K562 (cell line): ENCODE results near the gene UBR3. TPM values are rescaled to one million over a fixed set of nuclear protein-coding genes. Genes with fewer than 3 reads are reported as not detected.
A peak's percentile ranks its signal among the peaks of the same experiment; 100 is the strongest.

ENCODE experiments used
- ATAC-seq: fragments of 200-7000 bp; cut with Tn5 transposase; 3 replicates; pipeline ENCODE4 v1.9.1; 2020; ENCODE audit warnings: moderate library complexity
- BruUV-seq: library from RNA; stranded (reverse); fragments of 400-500 nt; replicated peaks from 2 replicates; lab custom pipeline; 2021; lab: Mats Ljungman, UMichigan
- CTCF ChIA-PET: fragments of 300-600 bp; formaldehyde crosslinking; extraction: SDS; loops from one replicate; lab custom pipeline; 2021; ENCODE audit warnings: low intra/inter-chr PET ratio; lab: Yijun Ruan, JAX
- POLR2A ChIA-PET: fragments of 300-600, 350-650 bp; sonication (Branson Sonifier 250); formaldehyde crosslinking; extraction: SDS; loops from one replicate; lab custom pipeline; 2021; ENCODE audit warnings: antibody characterized with exemption, inconsistent platforms; lab: Yijun Ruan, JAX
- DNase-seq, 4 experiments: peaks; one replicate each; pipeline versions ENCODE4 v3.0.0 to v3.0.0-alpha.2; 2011 to 2018; ENCODE audit warnings: low spot score in 3 of 4, mixed read lengths in 3 of 4; ENCODE audit errors: extremely low read depth in 1 of 4
- FAIRE-seq: peaks from 2 replicates; lab custom pipeline; 2011; peaks lifted over from hg19 to GRCh38; lab: Jason Lieb, UNC
- H2AFZ ChIP-seq: 2 replicates; pipeline ENCODE4 v1.6.0; 2011; ENCODE audit warnings: low read depth, low read length, control low read depth, inconsistent platforms
- H3K27ac ChIP-seq: fragments of 200-600 bp; 3 replicates; pipeline ENCODE4 v1.8.0; 2011; ENCODE audit warnings: low read depth, mild to moderate bottlenecking, control low read depth, inconsistent platforms, low read length, moderate library complexity, mixed read lengths; ENCODE audit errors: extremely low read depth
- H3K27me3 ChIP-seq, 2 experiments: fragments of 300-600 bp in 1 of 2; 2 replicates in 1 of 2; 3 replicates in 1 of 2; pipeline versions ENCODE4 v1.6.0 to v1.8.0; 2011; ENCODE audit warnings: inconsistent platforms in 2 of 2, low read length in 2 of 2, mild to moderate bottlenecking in 1 of 2, mixed read lengths in 1 of 2, moderate library complexity in 1 of 2; ENCODE audit not compliant: control insufficient read depth in 2 of 2, insufficient read depth in 2 of 2
- H3K36me3 ChIP-seq: fragments of 300-600 bp; 3 replicates; pipeline ENCODE4 v1.8.0; 2011; ENCODE audit warnings: mild to moderate bottlenecking, low read length, inconsistent platforms; ENCODE audit not compliant: control insufficient read depth, insufficient read depth
- H3K4me1 ChIP-seq, 2 experiments: fragments of 200-600 bp in 1 of 2; replicated peaks in 1 of 2; 2 replicates in 1 of 2; 3 replicates in 1 of 2; pipeline versions ENCODE4 v1.5.1 to v1.8.0; 2011; ENCODE audit warnings: inconsistent platforms in 2 of 2, low read length in 2 of 2, mild to moderate bottlenecking in 1 of 2, mixed read lengths in 1 of 2, moderate library complexity in 1 of 2; ENCODE audit not compliant: control insufficient read depth in 2 of 2, insufficient read depth in 2 of 2
- H3K4me2 ChIP-seq: 2 replicates; pipeline ENCODE4 v1.6.1; 2011; ENCODE audit warnings: low read length, control low read depth, inconsistent platforms, mixed read lengths; ENCODE audit not compliant: insufficient read depth
- H3K4me3 ChIP-seq: fragments of 200-600 bp; sonication (generic), shearing (Covaris generic); 2 replicates; pipeline ENCODE4 v1.5.1; 2016; ENCODE audit warnings: control low read depth, inconsistent platforms
- H3K79me2 ChIP-seq: fragments of 200-600 bp; 3 replicates; pipeline ENCODE4 v1.8.0; 2011; ENCODE audit warnings: low read length, inconsistent platforms; ENCODE audit not compliant: control insufficient read depth, insufficient read depth
- H3K9ac ChIP-seq, 2 experiments: 2 replicates each; pipeline versions ENCODE4 v1.6.0 to v1.6.1; 2011; ENCODE audit warnings: low read depth in 2 of 2, low read length in 2 of 2, control low read depth in 1 of 2, inconsistent platforms in 1 of 2, mild to moderate bottlenecking in 1 of 2, mixed read lengths in 1 of 2; ENCODE audit not compliant: insufficient read depth in 1 of 2
- H3K9me1 ChIP-seq: one replicate; pipeline ENCODE4 v1.6.0; 2011; ENCODE audit warnings: inconsistent platforms, mild to moderate bottlenecking, low read length, moderate library complexity; ENCODE audit not compliant: control insufficient read depth, insufficient read depth
- H3K9me3 ChIP-seq: replicated peaks from 2 replicates; pipeline ENCODE4 v1.5.1; 2011; ENCODE audit warnings: low read depth, low read length, inconsistent platforms; ENCODE audit not compliant: control insufficient read depth, insufficient read depth
- H4K20me1 ChIP-seq: replicated peaks from 2 replicates; pipeline ENCODE4 v1.6.1; 2011; ENCODE audit warnings: low read length, inconsistent platforms, mixed read lengths; ENCODE audit not compliant: control insufficient read depth, insufficient read depth
- CBX8 ChIP-seq: fragments of 200-600 bp; sonication (generic); IDR thresholded peaks from 2 replicates; pipeline ENCODE4 v1.6.1; 2012; ENCODE audit warnings: borderline replicate concordance, mixed run types, low read depth, mild to moderate bottlenecking, moderate library complexity, mixed read lengths, low read length, control low read depth, inconsistent platforms; ENCODE audit not compliant: poor library complexity, severe bottlenecking; ENCODE audit errors: extremely low read depth
- CEBPB ChIP-seq: fragments of 450-650 bp; IDR thresholded peaks from 2 replicates; pipeline ENCODE4 v1.6.1; 2016; ENCODE audit warnings: missing genetic modification characterization, missing compliant biosample characterization
- CEBPG ChIP-seq, 3 experiments: fragments of 200-800 bp in 1 of 3; sonication (Bioruptor generic) in 1 of 3; sonication (generic) in 1 of 3; formaldehyde crosslinking in 1 of 3; IDR thresholded peaks in 2 of 3; conservative IDR thresholded peaks in 1 of 3; 2 replicates each; pipeline versions ENCODE4 v1.6.1 to v1.8.0; 2016 to 2022; ENCODE audit warnings: missing compliant biosample characterization in 2 of 3, missing genetic modification characterization in 2 of 3, mild to moderate bottlenecking in 1 of 3, missing genetic modification reagents in 1 of 3
- NCOA2 ChIP-seq, 2 experiments: fragments of 450-650 bp; IDR thresholded peaks; 2 replicates each; pipeline ENCODE4 v1.6.1; 2018; ENCODE audit warnings: mild to moderate bottlenecking in 2 of 2, moderate library complexity in 1 of 2; ENCODE audit not compliant: partially characterized antibody in 2 of 2
- POLR3A ChIP-seq: IDR thresholded peaks from 2 replicates; pipeline ENCODE4 v1.6.1; 2011; ENCODE audit warnings: borderline replicate concordance, mild to moderate bottlenecking, moderate library complexity; ENCODE audit not compliant: insufficient read length, insufficient read depth; ENCODE audit errors: extremely low read depth
- ZBTB49 ChIP-seq: sonication (generic); formaldehyde crosslinking; IDR thresholded peaks from 2 replicates; pipeline ENCODE4 v1.8.0; 2022; ENCODE audit warnings: missing genetic modification reagents, mild to moderate bottlenecking, borderline replicate concordance
- ZNF766 ChIP-seq: fragments of 200-800 bp; sonication (Bioruptor generic); conservative IDR thresholded peaks from 2 replicates; pipeline ENCODE4 v1.6.1; 2016; ENCODE audit warnings: missing genetic modification characterization, missing compliant biosample characterization
- WGBS: fragments of 100-300 bp; shearing (Covaris generic); methylation state at CpG from one replicate; pipeline ENCODE4 v1.1.6; 2016; ENCODE audit warnings: low coverage, mixed read lengths; ENCODE audit not compliant: insufficient coverage; ENCODE audit errors: missing lambda C conversion rate; 5-methylcytosine and 5-hydroxymethylcytosine counted together
- in situ Hi-C: fragments of 300-500 bp; cut with MboI; formaldehyde crosslinking; loops from 4 replicates; pipeline ENCODE4 v1.15.0; 2018; ENCODE audit warnings: inconsistent platforms, mixed read lengths
- intact Hi-C: fragments of 100-400 bp; cut with micrococcal nuclease; formaldehyde crosslinking; loops from 2 replicates; pipeline ENCODE4 v1.14.2; 2022
- polyA plus RNA-seq, 8 experiments: library from polyadenylated mRNA; depleted of rRNA in 4 of 8; stranded (reverse) in 5 of 8; unstranded in 3 of 8; fragments of >200 nt; fragmentation: Nextera tagmentation in 2 of 8; fragmentation: Illumina TruSeq in 1 of 8; extraction: Ambion mirVana in 2 of 8; extraction: Trizol in 1 of 8; gene quantifications; 2 replicates each; pipeline versions ENCODE4 v1.2.1 to v1.2.3, GENCODE V29; 2011 to 2014; ENCODE audit warnings: inconsistent platforms in 1 of 8, missing spikeins in 1 of 8
- total RNA-seq, 7 experiments: library from RNA; depleted of rRNA in 6 of 7; stranded (reverse); fragments of >200 nt in 6 of 7; fragmentation: Illumina TruSeq in 2 of 7; extraction: Trizol in 2 of 7; gene quantifications; 2 replicates each; pipeline versions ENCODE4 v1.2.1 to v1.2.3, GENCODE V29; 2011 to 2021; ENCODE audit warnings: low replicate concordance in 1 of 7

Gene UBR3
- total and polyA plus RNA-seq, 9 of the 15 experiments (the other 6 are each of a cell fraction or from before 2014, with no cell fraction given): 14.4 to 63.5 (median 40.4) TPM

- no peak overlapping the region for H3K27ac ChIP-seq
- no peaks in the 10 kb centered on the region for H3K9me1 ChIP-seq
- H2AFZ ChIP-seq: no peak overlapping the region
- H3K4me3 ChIP-seq: no peak overlapping the region
- H3K79me2 ChIP-seq: peaks cover 16% of the 10 kb centered on the region
- peaks cover 8% of the 10 kb centered on the region for H4K20me1 ChIP-seq
- intact Hi-C loops (no loop called here), in situ Hi-C loops (no loop called here)
- no peaks in the 10 kb centered on the region for H3K27me3 ChIP-seq
- H3K9me3 ChIP-seq: no peaks in the 10 kb centered on the region
- FAIRE-seq (no peak), DNase-seq (no peak), ATAC-seq (no peak)
- TF ChIP-seq ZBTB49 (CRISPR knock-in tag) (no peak), CEBPB (tag) (peak; percentile 89), CBX8 (no peak), POLR3A (no peak), ZNF766 (CRISPR knock-in tag) (peak; percentile 79), NCOA2 (IDR thresholded peaks at IDR 0.05; ENCODE audit: partially characterized antibody in 2 of 2) (no peak), CEBPG (CRISPR knock-in tag; IDR thresholded peaks at IDR 0.05) (peak; percentile 60; the same call in 1 of the 2 replicates), CEBPG (tag; conservative IDR thresholded peaks at IDR 0.05 in 1 of 2, IDR thresholded peaks at IDR 0.05 in 1 of 2) (peak; percentile 57 to 78)
- peaks cover 5 to 6% of the 10 kb centered on the region in 2 experiments; a peak in 2 of 5 replicates for H3K4me1 ChIP-seq
- CTCF ChIA-PET: no interaction called here
- POLR2A ChIA-PET: interaction anchor here (0.7 to 1.1 kb wide), 8 partner anchors 8 to 316 kb away, joined by 3 to 5 read pairs (median 3); partner anchors contain the start of gene BBS5
- H3K9ac ChIP-seq: no peak overlapping the region
- WGBS: 67% methylated on average over 2 of the region's 2 CpGs
- H3K36me3 ChIP-seq: 0 out of 3 replicates have a peak, but pooled peaks cover 6% of the 10 kb centered on the region
- BruUV-seq: no TSS peak
- H3K4me2 ChIP-seq: no peak overlapping the region
Observed at GRCh38 chr2:169795181-169795580, 32.1 kb upstream of the UBR3 start.
